ENCODE results near the gene CTDSP2. TPM values are rescaled to one million over a fixed set of nuclear protein-coding genes. Genes with fewer than 3 reads are reported as not detected.

CTDSP2 gene
- polyA plus RNA-seq, 3 donors: 59.1 to 148 (median 70.2) TPM

DNA sequence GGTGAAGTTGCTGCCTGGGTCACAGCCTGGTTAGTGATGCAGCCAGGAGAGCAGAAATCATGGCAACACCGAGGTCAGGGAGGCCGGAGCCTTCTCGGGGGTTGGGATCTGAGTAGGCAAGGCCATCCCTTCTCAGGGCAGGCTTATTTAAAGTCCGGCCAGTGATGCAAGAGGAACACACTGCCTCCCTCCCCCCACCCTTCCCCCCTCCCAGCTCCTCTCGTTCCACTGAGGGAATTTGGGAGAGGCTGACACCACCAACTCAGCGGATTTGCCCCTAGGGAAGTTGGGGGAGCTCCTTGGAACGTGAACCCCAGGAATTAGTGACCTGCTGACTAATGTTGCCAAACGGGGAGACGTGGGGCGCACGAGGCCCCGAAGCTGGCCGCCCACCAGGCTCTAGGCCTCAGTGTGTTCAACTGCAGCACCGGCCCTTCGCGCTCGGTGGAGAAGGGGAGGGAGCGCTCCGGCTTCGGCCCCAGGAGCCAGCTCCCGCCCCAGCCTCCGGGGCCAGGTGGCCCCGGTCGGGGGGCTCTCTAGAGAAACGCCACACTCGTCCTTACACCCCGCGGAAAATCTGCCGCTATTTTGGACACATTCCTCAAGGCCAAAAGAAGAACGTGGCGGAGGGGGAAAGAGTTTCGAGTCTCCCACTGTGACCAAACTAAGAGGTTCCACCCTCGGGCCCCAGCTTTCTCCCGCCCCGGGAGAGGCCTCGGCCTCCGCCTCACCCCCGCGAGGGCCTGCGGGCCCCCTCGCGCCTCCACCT, 1.6 kb downstream of the CTDSP2 start:
- peaks cover 52 to 67% of the 10 kb centered on the region in 2 donors for H3K4me1 ChIP-seq (ENCODE audit: control insufficient read depth in 1 of 2, insufficient read depth in 2 of 2, low read length in 2 of 2)
- Mint-ChIP-seq H3K27ac (peak overlapping the region; percentile 79 to 92 (median 85)), H3K27me3 (ENCODE audit: low read depth in 3 of 3) (peaks cover under 1 to 15% (median 2%) of the 10 kb centered on the region in 3 donors), H3K4me1 (peaks cover 61% of the 10 kb centered on the region), H3K9me3 (no peaks in the 10 kb centered on the region), H3K36me3 (peaks cover 10 to 25% of the 10 kb centered on the region in 2 donors), H3K4me3 (peak overlapping the region; percentile 86 to 93)
- H3K4me3 ChIP-seq (replicated peaks in 1 of 3; ENCODE audit: low read depth in 2 of 3, low read length in 3 of 3): peak overlapping the region; percentile 85 to 99 (median 87)
- H3K9me3 ChIP-seq (replicated peaks in 1 of 2; ENCODE audit: control insufficient read depth in 1 of 2, insufficient read depth in 1 of 2, low read length in 2 of 2): no peaks in the 10 kb centered on the region
- H4K20me1 ChIP-seq (ENCODE audit: insufficient read depth, low read length): peaks cover 86% of the 10 kb centered on the region
- no peaks in the 10 kb centered on the region for H3K27me3 ChIP-seq (ENCODE audit: control insufficient read depth in 2 of 2, insufficient read depth in 2 of 2, low read length in 2 of 2)
- H3K4me2 ChIP-seq (replicated peaks; ENCODE audit: extremely low read depth, low read length, poor library complexity, severe bottlenecking): peak overlapping the region; percentile 94
- H3K27ac ChIP-seq (ENCODE audit: low read depth in 1 of 2, low read length in 2 of 2): peak overlapping the region; percentile 47 to 87
- peak in 1 of 3 donors; percentile 44 for DNase-seq
- peaks cover 76% of the 10 kb centered on the region for H3K79me2 ChIP-seq (ENCODE audit: insufficient read depth, low read length)
- WGBS (ENCODE audit: insufficient coverage): under 1% methylated on average over 30 of the region's 42 CpGs
- TF ChIP-seq CTCF (IDR thresholded peaks at IDR 0.05): no peak
- H2AFZ ChIP-seq (ENCODE audit: insufficient read depth, low read depth, low read length, poor library complexity, severe bottlenecking): peak overlapping the region; percentile 88
- intact Hi-C loops (cut with micrococcal nuclease): loop anchor here (5.0 kb wide), 4 partner anchors 63 to 153 kb away; partner anchors contain the start of genes ATP23 (in 1 of the 2), EEF1AKMT3 (in 1 of the 2), METTL1 (in 1 of the 2) and OS9 (in 1 of the 2)
- H3K9ac ChIP-seq (ENCODE audit: insufficient read depth, low read length, poor library complexity, severe bottlenecking): peak overlapping the region; percentile 86
- no peaks in the 10 kb centered on the region for H3K36me3 ChIP-seq (replicated peaks in 1 of 2; ENCODE audit: control insufficient read depth in 1 of 2, insufficient read depth in 2 of 2, low read length in 2 of 2)

DNA sequence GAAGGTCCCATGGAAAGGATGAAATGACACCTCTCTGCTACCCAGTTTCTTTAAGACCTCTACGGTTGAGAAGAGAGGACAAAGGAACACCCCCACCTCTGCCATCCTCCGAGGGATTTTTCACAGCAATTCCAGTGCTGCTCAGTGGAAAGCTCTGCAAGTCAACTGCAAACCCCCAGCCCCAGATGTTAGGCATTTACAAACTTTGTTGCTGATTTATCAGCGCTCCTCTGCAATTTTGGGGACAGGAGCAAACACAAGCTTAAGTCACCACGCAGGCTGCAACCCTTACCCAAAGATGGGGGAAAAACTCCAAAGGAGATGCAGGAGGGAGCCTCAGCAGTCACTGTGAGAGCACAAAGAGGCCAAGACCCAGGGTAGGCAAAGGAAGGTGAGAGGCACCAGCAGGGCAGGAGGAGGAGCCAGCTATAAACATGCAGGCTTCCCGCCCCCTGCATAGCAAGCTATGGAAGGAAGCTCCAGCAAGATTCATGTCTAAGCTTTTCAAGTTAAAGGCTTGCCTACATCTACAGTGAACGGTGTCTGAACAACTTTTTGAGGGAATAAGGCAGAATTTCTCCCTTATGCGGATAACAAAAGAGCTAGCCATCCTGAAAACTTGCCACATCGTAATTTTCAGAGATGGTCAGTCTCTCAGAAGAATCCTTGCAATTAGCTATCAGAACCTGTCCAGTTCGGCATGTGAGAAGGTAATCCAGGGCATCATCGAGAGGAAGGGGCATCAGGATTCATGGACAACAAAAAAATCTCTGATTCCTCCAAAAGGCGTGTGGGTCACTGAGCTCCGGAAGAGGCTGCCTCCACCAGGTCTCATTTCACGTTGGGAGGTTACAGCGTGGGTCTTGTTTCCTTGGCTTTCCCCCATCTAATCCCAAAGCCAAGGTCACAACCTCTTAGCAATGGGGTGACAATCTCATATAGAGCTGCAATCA, 3.9 kb downstream of the CTDSP2 start:
- no peak overlapping the region for H3K9ac ChIP-seq (ENCODE audit: insufficient read depth, low read length, poor library complexity, severe bottlenecking)
- intact Hi-C loops (cut with micrococcal nuclease): no loop called here
- H3K4me3 ChIP-seq (replicated peaks in 1 of 3; ENCODE audit: low read depth in 2 of 3, low read length in 3 of 3): peak overlapping the region in 1 of 3 experiments; percentile 99

More for the DNA sequence above, 3.9 kb downstream of the CTDSP2 start:
- Histone ChIP-seq H4K20me1 (ENCODE audit: insufficient read depth, low read length) (peaks cover 95% of the 10 kb centered on the region), H3K4me1 (ENCODE audit: control insufficient read depth in 1 of 2, insufficient read depth in 2 of 2, low read length in 2 of 2) (peaks cover 74 to 83% of the 10 kb centered on the region in 2 donors), H3K27ac (ENCODE audit: low read depth in 1 of 2, low read length in 2 of 2) (peak overlapping the region in 1 of 2 donors; percentile 56), H3K4me2 (replicated peaks; ENCODE audit: extremely low read depth, low read length, poor library complexity, severe bottlenecking) (peak overlapping the region; percentile 94), H3K36me3 (replicated peaks in 1 of 2; ENCODE audit: control insufficient read depth in 1 of 2, insufficient read depth in 2 of 2, low read length in 2 of 2) (no peaks in the 10 kb centered on the region), H2AFZ (ENCODE audit: insufficient read depth, low read depth, low read length, poor library complexity, severe bottlenecking) (no peak overlapping the region), H3K9me3 (replicated peaks in 1 of 2; ENCODE audit: control insufficient read depth in 1 of 2, insufficient read depth in 1 of 2, low read length in 2 of 2) (no peaks in the 10 kb centered on the region), H3K79me2 (ENCODE audit: insufficient read depth, low read length) (peaks cover 95% of the 10 kb centered on the region), H3K27me3 (ENCODE audit: control insufficient read depth in 2 of 2, insufficient read depth in 2 of 2, low read length in 2 of 2) (no peaks in the 10 kb centered on the region)
- Mint-ChIP-seq H3K27ac (peak overlapping the region in 5 of 7 donors; percentile 41 to 79 (median 54)), H3K9me3 (no peaks in the 10 kb centered on the region), H3K27me3 (ENCODE audit: low read depth in 3 of 3) (peaks cover 0 to 4% (median 0%) of the 10 kb centered on the region in 3 donors), H3K4me1 (peaks cover 74% of the 10 kb centered on the region), H3K36me3 (peaks cover 8 to 25% of the 10 kb centered on the region in 2 donors), H3K4me3 (peak overlapping the region; percentile 53 to 93)
- no peak for DNase-seq
- no peak for TF ChIP-seq CTCF (IDR thresholded peaks at IDR 0.05)
- WGBS (ENCODE audit: insufficient coverage): 53% methylated on average over 8 of the region's 14 CpGs
